Liver (tissue), 9 donors: Measurements from ENCODE around the gene MBNL2. TPM values are rescaled to one million over a fixed set of nuclear protein-coding genes. Genes with fewer than 3 reads are reported as not detected.

Experiments used
- DNase-seq: peaks from one replicate; pipeline ENCODE4 v3.0.0-alpha.2; 2017; ENCODE audit warnings: low spot score
- H3K27ac ChIP-seq, 2 donors: one replicate each; pipeline ENCODE4 v1.7.0; 2013; ENCODE audit warnings: inconsistent platforms in 2 of 2, low read length in 2 of 2, control low read depth in 1 of 2, low read depth in 1 of 2, mild to moderate bottlenecking in 1 of 2
- H3K27me3 ChIP-seq, 4 donors: one replicate each; pipeline versions ENCODE4 v1.6.1 to v1.7.0; 2013; ENCODE audit warnings: low read length in 3 of 4, inconsistent platforms in 1 of 4, mild to moderate bottlenecking in 1 of 4, moderate library complexity in 1 of 4; ENCODE audit not compliant: control insufficient read depth in 4 of 4, insufficient read depth in 4 of 4
- H3K36me3 ChIP-seq, 4 donors: one replicate each; pipeline versions ENCODE4 v1.6.1 to v1.7.0; 2013; ENCODE audit warnings: low read length in 3 of 4, mild to moderate bottlenecking in 3 of 4, low read depth in 1 of 4, moderate library complexity in 1 of 4; ENCODE audit not compliant: control insufficient read depth in 4 of 4, insufficient read depth in 3 of 4
- H3K4me1 ChIP-seq, 4 donors: one replicate each; pipeline versions ENCODE4 v1.6.1 to v1.7.0; 2013; ENCODE audit warnings: low read length in 3 of 4, mild to moderate bottlenecking in 3 of 4, moderate library complexity in 1 of 4; ENCODE audit not compliant: control insufficient read depth in 4 of 4, insufficient read depth in 4 of 4
- H3K4me3 ChIP-seq, 3 donors: one replicate each; pipeline versions ENCODE4 v1.6.1 to v1.7.0; 2013; ENCODE audit warnings: low read length in 3 of 3, control low read depth in 1 of 3, low read depth in 1 of 3, mild to moderate bottlenecking in 1 of 3
- H3K9ac ChIP-seq, 2 donors: one replicate each; pipeline ENCODE4 v1.7.0; 2013; ENCODE audit warnings: low read length in 2 of 2, mild to moderate bottlenecking in 2 of 2, moderate library complexity in 2 of 2, control low read depth in 1 of 2, low read depth in 1 of 2
- H3K9me3 ChIP-seq, 4 donors: one replicate each; pipeline versions ENCODE4 v1.6.1 to v1.7.0; 2013; ENCODE audit warnings: low read length in 3 of 4; ENCODE audit not compliant: control insufficient read depth in 4 of 4
- ATF3 ChIP-seq: IDR thresholded peaks from 2 replicates; pipeline ENCODE4 v1.6.1; 2016; ENCODE audit warnings: antibody characterized with exemption
- CTCF ChIP-seq: fragments of 150-350 bp; IDR thresholded peaks from 2 replicates; pipeline ENCODE4 v1.5.1; 2017; ENCODE audit warnings: improper control_type of control experiment, low read depth, low read length; ENCODE audit not compliant: missing input control
- EGR1 ChIP-seq, 2 donors: IDR thresholded peaks; 2 replicates each; pipeline ENCODE4 v1.6.1; 2016 to 2018; ENCODE audit warnings: antibody characterized with exemption in 2 of 2, low read depth in 2 of 2
- FOXA1 ChIP-seq: IDR thresholded peaks from 2 replicates; pipeline ENCODE4 v1.6.1; 2016; ENCODE audit warnings: antibody characterized with exemption
- FOXA2 ChIP-seq: IDR thresholded peaks from 2 replicates; pipeline ENCODE4 v1.6.1; 2016; ENCODE audit warnings: antibody characterized with exemption
- GABPA ChIP-seq, 2 donors: IDR thresholded peaks in 1 of 2; conservative IDR thresholded peaks in 1 of 2; 2 replicates each; pipeline ENCODE4 v1.6.1; 2016; ENCODE audit warnings: antibody characterized with exemption in 2 of 2, mild to moderate bottlenecking in 1 of 2, moderate library complexity in 1 of 2
- HNF4G ChIP-seq: IDR thresholded peaks from 2 replicates; pipeline ENCODE4 v1.6.1; 2016; ENCODE audit warnings: antibody characterized with exemption
- JUND ChIP-seq, 2 donors: IDR thresholded peaks; 2 replicates each; pipeline ENCODE4 v1.6.1; 2016; ENCODE audit warnings: antibody characterized with exemption in 2 of 2
- NR2F2 ChIP-seq: IDR thresholded peaks from 2 replicates; pipeline ENCODE4 v1.6.1; 2016; ENCODE audit warnings: antibody characterized with exemption
- RAD21 ChIP-seq, 2 donors: IDR thresholded peaks; 2 replicates each; pipeline ENCODE4 v1.6.1; 2016; ENCODE audit warnings: antibody characterized with exemption in 2 of 2, mild to moderate bottlenecking in 2 of 2
- REST ChIP-seq: IDR thresholded peaks from 2 replicates; pipeline ENCODE4 v1.6.1; 2016; ENCODE audit warnings: antibody characterized with exemption, mild to moderate bottlenecking
- RXRA ChIP-seq, 2 donors: IDR thresholded peaks; 2 replicates each; pipeline ENCODE4 v1.6.1; 2017 to 2018; ENCODE audit warnings: antibody characterized with exemption in 2 of 2, mild to moderate bottlenecking in 1 of 2
- SP1 ChIP-seq: IDR thresholded peaks from 2 replicates; pipeline ENCODE4 v1.6.1; 2018; ENCODE audit warnings: antibody characterized with exemption, mild to moderate bottlenecking
- TAF1 ChIP-seq: conservative IDR thresholded peaks from 2 replicates; pipeline ENCODE4 v1.6.1; 2016; ENCODE audit warnings: antibody characterized with exemption, mild to moderate bottlenecking
- YY1 ChIP-seq: IDR thresholded peaks from 2 replicates; pipeline ENCODE4 v1.6.1; 2016; ENCODE audit warnings: antibody characterized with exemption, mild to moderate bottlenecking
- WGBS: extraction: QIAGEN DNeasy Blood & Tissue Kit; methylation state at CpG from one replicate; pipeline ENCODE4 v1.1.7; 2013; 5-methylcytosine and 5-hydroxymethylcytosine counted together
- polyA plus RNA-seq, 2 donors: library from polyadenylated mRNA; stranded (reverse) in 1 of 2; unstranded in 1 of 2; fragments of 200-250 nt in 1 of 2; fragments of >200 nt in 1 of 2; fragmentation: Nextera tagmentation in 1 of 2; extraction: Ambion mirVana in 1 of 2; gene quantifications; one replicate each; pipeline versions ENCODE4 v1.2.1 to v1.2.3, GENCODE V29; 2013 to 2015
- total RNA-seq, 2 donors: library from RNA; depleted of rRNA; stranded (reverse); fragments of >200 nt; gene quantifications; one replicate each; pipeline ENCODE4 v1.2.3, GENCODE V29; 2014
- TF ChIP-seq, protein P1 (sequence below): IDR thresholded peaks from 2 replicates; pipeline ENCODE4 v1.6.1; 2016; ENCODE audit warnings: antibody characterized with exemption
- donor health status: healthy.
- donor health status: healthy.
- donor health status: healthy.
- donor health status: healthy.
- donor health status: healthy.

The MBNL2 gene
- total and polyA plus RNA-seq, 4 donors: 16.0 to 49.6 (median 36.8) TPM

DNA sequence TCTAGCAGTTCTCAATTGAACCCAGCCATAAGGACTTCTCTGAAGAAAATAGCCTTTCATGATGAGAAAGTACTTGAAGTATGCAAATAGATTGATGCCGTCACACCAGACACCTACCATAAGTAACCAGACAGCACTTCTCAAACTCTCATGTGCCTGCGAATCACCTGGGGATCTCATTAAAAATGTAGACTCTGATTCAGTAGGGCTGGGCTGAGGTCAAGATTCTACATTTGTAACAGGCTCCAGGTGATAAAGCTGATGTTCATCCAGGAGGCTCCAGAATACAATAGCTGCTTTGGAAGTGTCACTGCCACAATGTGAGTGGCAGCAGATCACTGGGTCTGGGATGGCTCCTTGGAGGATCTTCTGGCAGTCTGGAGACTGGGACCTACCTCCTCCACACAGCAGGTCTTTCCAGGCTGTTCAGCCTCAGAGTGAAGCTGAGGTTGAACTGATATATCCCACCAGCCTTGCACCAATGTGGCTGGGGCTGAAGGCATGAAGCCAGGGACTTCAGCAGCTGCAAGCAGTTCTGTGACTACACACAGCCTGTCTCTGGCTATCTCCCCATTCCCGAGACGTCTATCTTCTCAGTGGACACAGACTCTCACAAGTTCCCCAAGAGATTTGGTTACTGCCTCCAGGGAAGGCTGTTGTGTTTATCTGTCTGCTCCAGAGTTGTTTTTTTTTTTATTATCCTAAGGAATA lies 9.1 kb downstream of the MBNL2 start:
- Histone ChIP-seq H3K9ac (no peak overlapping the region), H3K9me3 (no peaks in the 10 kb centered on the region), H3K27ac (peak overlapping the region in 1 of 2 donors; percentile 3), H3K4me3 (no peak overlapping the region), H3K4me1 (peaks cover 21 to 64% (median 57%) of the 10 kb centered on the region in 4 donors), H3K27me3 (no peaks in the 10 kb centered on the region), H3K36me3 (peaks cover 3 to 10% (median 7%) of the 10 kb centered on the region in 4 donors)
- 88% methylated on average over 4 of the region's 4 CpGs for WGBS
- DNase-seq: no peak
- no peak for TF ChIP-seq RAD21 (IDR thresholded peaks at IDR 0.05)
- no peak for TF ChIP-seq NR2F2
- TF ChIP-seq RXRA (IDR thresholded peaks at IDR 0.05): no peak

DNA sequence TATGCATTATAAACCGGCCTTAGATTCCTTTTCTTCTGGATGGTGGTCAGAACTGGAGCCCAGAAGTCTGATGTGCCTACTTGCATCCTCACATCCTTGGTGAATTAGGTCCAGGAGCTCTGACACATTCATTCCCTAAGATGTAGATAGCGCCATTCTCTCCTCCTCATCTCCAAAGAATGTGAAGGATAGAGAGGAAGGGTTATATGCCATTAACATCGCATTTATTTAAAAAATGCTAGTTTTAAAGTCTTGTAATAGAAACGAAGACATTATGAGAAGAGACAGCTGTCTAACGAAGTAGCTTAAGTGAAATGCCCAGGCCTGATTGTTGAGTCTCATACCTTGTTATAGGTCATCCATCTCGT lies 9.7 kb downstream of the MBNL2 start:
- H3K36me3 ChIP-seq: peaks cover 2 to 10% (median 7%) of the 10 kb centered on the region in 4 donors
- DNase-seq: no peak
- 86% methylated on average over 6 of the region's 6 CpGs for WGBS

DNA sequence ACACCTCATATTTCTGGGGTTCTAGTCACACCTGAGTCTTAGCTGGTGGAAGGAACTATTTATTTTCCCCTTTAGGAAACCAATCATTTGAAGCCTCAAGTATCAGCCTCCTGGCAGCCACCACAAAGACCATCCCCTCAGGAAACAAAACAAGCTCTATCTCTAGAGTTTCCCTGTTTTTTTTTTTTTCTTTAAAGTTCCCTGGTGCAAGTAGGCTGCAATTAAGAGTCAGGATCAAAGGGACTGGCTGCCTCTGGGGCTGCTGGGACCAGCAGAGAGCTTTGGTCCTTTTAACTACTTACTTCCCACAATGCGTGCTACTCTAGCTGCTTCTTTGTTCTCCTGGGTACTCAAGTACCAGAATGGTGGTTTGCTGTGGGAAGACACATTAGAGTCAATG lies 11.4 kb downstream of the MBNL2 start:
- H3K9me3 ChIP-seq: no peaks in the 10 kb centered on the region
- WGBS: 87% methylated on average over 1 of the region's 1 CpG
- H3K27ac ChIP-seq: no peak overlapping the region
- peaks cover 2 to 10% (median 7%) of the 10 kb centered on the region in 4 donors for H3K36me3 ChIP-seq
- H3K9ac ChIP-seq: no peak overlapping the region
- no peak for TF ChIP-seq JUND (IDR thresholded peaks at IDR 0.05)
- no peak for TF ChIP-seq NR2F2
- H3K4me1 ChIP-seq: peaks cover 16 to 69% (median 50%) of the 10 kb centered on the region in 4 donors
- DNase-seq: no peak
- H3K27me3 ChIP-seq: no peaks in the 10 kb centered on the region
- no peak overlapping the region for H3K4me3 ChIP-seq

More for the DNA sequence above, 9.7 kb downstream of the MBNL2 start:
- Histone ChIP-seq H3K4me1 (peaks cover 20 to 67% (median 54%) of the 10 kb centered on the region in 4 donors), H3K4me3 (no peak overlapping the region), H3K27ac (no peak overlapping the region), H3K9ac (no peak overlapping the region), H3K27me3 (no peaks in the 10 kb centered on the region), H3K9me3 (no peaks in the 10 kb centered on the region)
- no peak for TF ChIP-seq RAD21 (IDR thresholded peaks at IDR 0.05)
- TF ChIP-seq SP1: no peak
- no peak for TF ChIP-seq EGR1 (IDR thresholded peaks at IDR 0.05; ENCODE audit: low read depth in 2 of 2)
- no peak for TF ChIP-seq RXRA (IDR thresholded peaks at IDR 0.05)
- no peak for TF ChIP-seq HNF4G
- TF ChIP-seq YY1: no peak

DNA sequence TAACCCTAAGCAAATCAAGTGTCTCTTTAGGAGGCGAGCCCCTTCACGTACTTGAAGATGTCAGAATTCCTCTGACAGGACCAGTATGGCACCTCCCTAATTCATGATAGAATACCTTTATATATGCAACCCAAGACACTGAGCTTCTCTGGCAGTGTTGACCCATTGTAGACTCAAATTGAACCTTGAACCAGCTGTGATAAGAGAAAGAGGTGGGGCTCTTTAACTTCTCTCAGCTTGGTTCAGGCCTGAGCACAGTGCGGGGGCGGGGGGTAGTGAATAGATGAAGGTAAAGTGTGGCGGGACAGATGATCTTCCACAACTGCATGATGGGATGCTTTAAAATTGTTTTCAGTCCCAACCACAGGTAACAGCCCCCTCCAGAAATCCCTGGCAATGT lies 12.1 kb downstream of the MBNL2 start:
- 86% methylated on average over 5 of the region's 5 CpGs for WGBS
- no peak overlapping the region for H3K27ac ChIP-seq
- peaks cover 21 to 75% (median 51%) of the 10 kb centered on the region in 4 donors for H3K4me1 ChIP-seq
- DNase-seq: no peak
- H3K4me3 ChIP-seq: no peak overlapping the region
- no peaks in the 10 kb centered on the region for H3K27me3 ChIP-seq
- no peaks in the 10 kb centered on the region for H3K9me3 ChIP-seq
- H3K9ac ChIP-seq: no peak overlapping the region
- H3K36me3 ChIP-seq: peaks cover 2 to 10% (median 7%) of the 10 kb centered on the region in 4 donors
- TF ChIP-seq, protein P1, sequence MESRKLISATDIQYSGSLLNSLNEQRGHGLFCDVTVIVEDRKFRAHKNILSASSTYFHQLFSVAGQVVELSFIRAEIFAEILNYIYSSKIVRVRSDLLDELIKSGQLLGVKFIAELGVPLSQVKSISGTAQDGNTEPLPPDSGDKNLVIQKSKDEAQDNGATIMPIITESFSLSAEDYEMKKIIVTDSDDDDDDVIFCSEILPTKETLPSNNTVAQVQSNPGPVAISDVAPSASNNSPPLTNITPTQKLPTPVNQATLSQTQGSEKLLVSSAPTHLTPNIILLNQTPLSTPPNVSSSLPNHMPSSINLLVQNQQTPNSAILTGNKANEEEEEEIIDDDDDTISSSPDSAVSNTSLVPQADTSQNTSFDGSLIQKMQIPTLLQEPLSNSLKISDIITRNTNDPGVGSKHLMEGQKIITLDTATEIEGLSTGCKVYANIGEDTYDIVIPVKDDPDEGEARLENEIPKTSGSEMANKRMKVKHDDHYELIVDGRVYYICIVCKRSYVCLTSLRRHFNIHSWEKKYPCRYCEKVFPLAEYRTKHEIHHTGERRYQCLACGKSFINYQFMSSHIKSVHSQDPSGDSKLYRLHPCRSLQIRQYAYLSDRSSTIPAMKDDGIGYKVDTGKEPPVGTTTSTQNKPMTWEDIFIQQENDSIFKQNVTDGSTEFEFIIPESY: no peak
- no peak for TF ChIP-seq HNF4G
- no peak for TF ChIP-seq GABPA (IDR thresholded peaks at IDR 0.05 in 1 of 2, conservative IDR thresholded peaks at IDR 0.05 in 1 of 2)
- no peak for TF ChIP-seq FOXA2
- TF ChIP-seq FOXA1: no peak
- TF ChIP-seq RAD21 (IDR thresholded peaks at IDR 0.05): no peak
- no peak for TF ChIP-seq REST
- TF ChIP-seq YY1: no peak
- no peak for TF ChIP-seq NR2F2
- no peak for TF ChIP-seq ATF3
- TF ChIP-seq CTCF: no peak
- no peak for TF ChIP-seq TAF1
